ENCODE data around the gene FBXO2. TPM values are rescaled to one million over a fixed set of nuclear protein-coding genes. Genes with fewer than 3 reads are reported as not detected.

The FBXO2 gene
- total and polyA plus RNA-seq, 9 of the 15 experiments (the other 6 are each of a cell fraction or from before 2014, with no cell fraction given): 0.04 to 1.9 (median 0.27) TPM

DNA sequence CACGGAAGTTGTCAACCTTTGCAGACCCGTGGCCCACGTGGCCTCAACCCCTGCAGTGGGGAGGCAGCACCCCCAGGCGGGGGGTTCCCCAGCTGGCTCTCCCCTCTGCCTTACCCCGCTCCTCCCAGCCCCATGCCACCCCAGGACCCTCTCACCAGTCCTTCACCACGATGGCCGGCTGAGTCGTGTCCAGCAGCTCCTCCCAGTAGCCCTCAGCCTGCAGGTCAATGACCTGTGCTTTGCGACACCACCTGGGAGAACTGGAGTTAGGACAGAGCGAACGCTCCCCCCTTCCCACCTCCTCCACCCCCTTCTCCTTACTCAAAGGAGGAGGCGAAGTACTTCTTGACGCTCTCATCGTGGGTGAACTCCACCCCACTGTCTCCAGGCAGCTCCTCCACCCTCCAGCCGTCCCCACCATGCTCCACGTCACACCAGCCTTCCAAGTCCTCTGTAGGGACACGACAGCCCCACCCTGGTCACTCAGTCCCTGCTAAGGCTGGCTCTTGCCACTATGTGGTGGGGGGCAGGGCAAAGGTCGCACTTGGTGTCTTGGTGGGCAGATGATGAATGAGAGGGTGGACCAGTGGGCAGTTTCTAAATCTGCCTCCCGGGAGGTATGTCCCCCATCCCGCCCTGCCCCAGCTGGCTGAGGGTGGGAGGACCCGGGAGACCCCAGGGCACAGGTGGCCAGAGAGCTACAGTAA, 4.5 kb downstream of the FBXO2 start:
- ChIA-PET POLR2A (interaction anchor here (0.5 to 2.2 kb wide), 13 partner anchors 10 to 1398 kb away, joined by 3 to 13 read pairs (median 4); no protein-coding TSS in a partner anchor), CTCF (ENCODE audit: low intra/inter-chr PET ratio) (interaction anchor here (0.5 to 3.7 kb wide), 11 partner anchors 14 to 258 kb away, joined by 3 to 52 read pairs (median 4); partner anchors contain the start of gene FBXO6)
- H3K79me2 ChIP-seq (ENCODE audit: control insufficient read depth, insufficient read depth, low read length): no peaks in the 10 kb centered on the region
- peak; percentile 2; the same call in 1 of the 3 replicates for ATAC-seq
- no peaks in the 10 kb centered on the region; the same call in 1 of the 2 replicates for H4K20me1 ChIP-seq (replicated peaks; ENCODE audit: control insufficient read depth, insufficient read depth, low read length)
- peak overlapping the region; percentile 17; the same call in 1 of the 2 replicates for H3K4me3 ChIP-seq
- WGBS (ENCODE audit: insufficient coverage, low coverage, missing lambda C conversion rate): 24% methylated on average over 17 of the region's 21 CpGs
- H3K4me2 ChIP-seq (ENCODE audit: insufficient read depth, low read length): peak overlapping the region; percentile 76
- no peaks in the 10 kb centered on the region for H3K9me1 ChIP-seq (ENCODE audit: control insufficient read depth, insufficient read depth, low read length)
- peak overlapping the region; percentile 24 to 86; a peak in 3 of 4 replicates for H3K9ac ChIP-seq (ENCODE audit: insufficient read depth in 1 of 2, low read depth in 2 of 2, low read length in 2 of 2)
- FAIRE-seq: no peak
- in situ Hi-C loops (cut with MboI) (no loop called here), intact Hi-C loops (cut with micrococcal nuclease) (loop anchor here (1.0 to 2.0 kb wide), 3 partner anchors 61 to 99 kb away; no protein-coding TSS in a partner anchor)
- H3K27me3 ChIP-seq (ENCODE audit: control insufficient read depth in 2 of 2, insufficient read depth in 2 of 2, low read length in 2 of 2): no peaks in the 10 kb centered on the region; a peak in 1 of 5 replicates
- peak in 3 of 4 experiments; percentile 21 to 41 (median 34) for DNase-seq (ENCODE audit: extremely low read depth in 1 of 4, low spot score in 3 of 4)
- no peaks in the 10 kb centered on the region for H3K36me3 ChIP-seq (ENCODE audit: control insufficient read depth, insufficient read depth, low read length)
- no peaks in the 10 kb centered on the region for H3K9me3 ChIP-seq (replicated peaks; ENCODE audit: control insufficient read depth, insufficient read depth, low read depth, low read length)
- H3K27ac ChIP-seq (ENCODE audit: extremely low read depth, low read depth, low read length): no peak overlapping the region
- peak overlapping the region; percentile 86 for H2AFZ ChIP-seq (ENCODE audit: low read depth, low read length)
- H3K4me1 ChIP-seq (replicated peaks in 1 of 2; ENCODE audit: control insufficient read depth in 2 of 2, insufficient read depth in 2 of 2, low read length in 2 of 2): peaks cover 15 to 58% of the 10 kb centered on the region in 2 experiments; a peak in 4 of 5 replicates
- BruUV-seq (replicated peaks): no TSS peak
- TF ChIP-seq NR3C1 (CRISPR knock-in tag; IDR thresholded peaks at IDR 0.05) (0 out of 2 replicates have a peak, but pooled peaks have one; percentile 13), ZNF282 (CRISPR knock-in tag; IDR thresholded peaks at IDR 0.05) (0 out of 2 replicates have a peak, but pooled peaks have one; percentile 4), SETDB1 (IDR thresholded peaks at IDR 0.05; ENCODE audit: low read length) (no peak), POLR2AphosphoS5 (IDR thresholded peaks at IDR 0.05; ENCODE audit: control insufficient read depth, insufficient read depth, low read depth, low read length) (no peak), ZC3H4 (CRISPR knock-in tag; IDR thresholded peaks at IDR 0.05; ENCODE audit: borderline replicate concordance) (0 out of 2 replicates have a peak, but pooled peaks have one; percentile 46), KAT7 (CRISPR knock-in tag; IDR thresholded peaks at IDR 0.05; ENCODE audit: borderline replicate concordance) (peak; percentile 59; the same call in 1 of the 2 replicates), MECOM (CRISPR knock-in tag; IDR thresholded peaks at IDR 0.05) (no peak), NFIX (CRISPR knock-in tag; IDR thresholded peaks at IDR 0.05; ENCODE audit: low read depth) (no peak), MYC (IDR thresholded peaks at IDR 0.05; ENCODE audit: low read depth, low read length) (no peak), MYC (CRISPR knock-in tag; IDR thresholded peaks at IDR 0.05; ENCODE audit: borderline replicate concordance, low read depth) (peak; percentile 58; the same call in 1 of the 2 replicates), LCOR (CRISPR knock-in tag; IDR thresholded peaks at IDR 0.05) (0 out of 2 replicates have a peak, but pooled peaks have one; percentile 56), ZNF232 (CRISPR knock-in tag; IDR thresholded peaks at IDR 0.05) (0 out of 2 replicates have a peak, but pooled peaks have one; percentile 25), HOXB6 (CRISPR knock-in tag; IDR thresholded peaks at IDR 0.05; ENCODE audit: borderline replicate concordance) (no peak), ARHGAP35 (IDR thresholded peaks at IDR 0.05; ENCODE audit: partially characterized antibody) (peak; percentile 40), HDAC2 (IDR thresholded peaks at IDR 0.05) (no peak)
- TF ChIP-seq, protein P1, sequence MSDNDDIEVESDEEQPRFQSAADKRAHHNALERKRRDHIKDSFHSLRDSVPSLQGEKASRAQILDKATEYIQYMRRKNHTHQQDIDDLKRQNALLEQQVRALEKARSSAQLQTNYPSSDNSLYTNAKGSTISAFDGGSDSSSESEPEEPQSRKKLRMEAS (CRISPR knock-in tag; IDR thresholded peaks at IDR 0.05): peak; percentile 8; the same call in 1 of the 2 replicates
- TF ChIP-seq, protein P2, sequence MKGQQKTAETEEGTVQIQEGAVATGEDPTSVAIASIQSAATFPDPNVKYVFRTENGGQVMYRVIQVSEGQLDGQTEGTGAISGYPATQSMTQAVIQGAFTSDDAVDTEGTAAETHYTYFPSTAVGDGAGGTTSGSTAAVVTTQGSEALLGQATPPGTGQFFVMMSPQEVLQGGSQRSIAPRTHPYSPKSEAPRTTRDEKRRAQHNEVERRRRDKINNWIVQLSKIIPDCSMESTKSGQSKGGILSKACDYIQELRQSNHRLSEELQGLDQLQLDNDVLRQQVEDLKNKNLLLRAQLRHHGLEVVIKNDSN (CRISPR knock-in tag; IDR thresholded peaks at IDR 0.05): no peak
- TF ChIP-seq, protein P3, sequence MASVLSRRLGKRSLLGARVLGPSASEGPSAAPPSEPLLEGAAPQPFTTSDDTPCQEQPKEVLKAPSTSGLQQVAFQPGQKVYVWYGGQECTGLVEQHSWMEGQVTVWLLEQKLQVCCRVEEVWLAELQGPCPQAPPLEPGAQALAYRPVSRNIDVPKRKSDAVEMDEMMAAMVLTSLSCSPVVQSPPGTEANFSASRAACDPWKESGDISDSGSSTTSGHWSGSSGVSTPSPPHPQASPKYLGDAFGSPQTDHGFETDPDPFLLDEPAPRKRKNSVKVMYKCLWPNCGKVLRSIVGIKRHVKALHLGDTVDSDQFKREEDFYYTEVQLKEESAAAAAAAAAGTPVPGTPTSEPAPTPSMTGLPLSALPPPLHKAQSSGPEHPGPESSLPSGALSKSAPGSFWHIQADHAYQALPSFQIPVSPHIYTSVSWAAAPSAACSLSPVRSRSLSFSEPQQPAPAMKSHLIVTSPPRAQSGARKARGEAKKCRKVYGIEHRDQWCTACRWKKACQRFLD (CRISPR knock-in tag; IDR thresholded peaks at IDR 0.05): 0 out of 2 replicates have a peak, but pooled peaks have one; percentile 6

All from K562 (cell line).